Smooth muscle cell (in vitro differentiated cells): ENCODE measurements around the gene HDC. TPM values are rescaled to one million over a fixed set of nuclear protein-coding genes. Genes with fewer than 3 reads are reported as not detected.

ENCODE experiments used
- DNase-seq: peaks from one replicate; lab custom pipeline; 2025; ENCODE audit not compliant: unreplicated experiment; lab: John Stamatoyannopoulos, UW
- H2AFZ ChIP-seq: fragments of 200-600 bp; sonication (generic); 2 replicates; pipeline ENCODE4 v1.6.0; 2016; ENCODE audit warnings: antibody characterized with exemption, low read depth, mild to moderate bottlenecking
- H3F3A ChIP-seq: fragments of 200-600 bp; sonication (generic); 2 replicates; pipeline ENCODE4 v1.6.0; 2017; ENCODE audit warnings: antibody characterized with exemption, low read depth
- H3K27ac ChIP-seq: fragments of 200-600 bp; sonication (generic); 2 replicates; pipeline ENCODE4 v1.5.1; 2016; ENCODE audit warnings: low read depth, mild to moderate bottlenecking
- H3K27me3 ChIP-seq: fragments of 200-600 bp; sonication (generic); 2 replicates; pipeline ENCODE4 v1.6.1; 2016; ENCODE audit warnings: low read depth, mild to moderate bottlenecking
- H3K36me3 ChIP-seq: fragments of 200-600 bp; sonication (generic); 2 replicates; pipeline ENCODE4 v1.5.1; 2016; ENCODE audit warnings: low read depth
- H3K4me1 ChIP-seq: fragments of 200-600 bp; sonication (generic); 2 replicates; pipeline ENCODE4 v1.5.1; 2016; ENCODE audit warnings: low read depth
- H3K4me2 ChIP-seq: fragments of 200-600 bp; sonication (generic); 2 replicates; pipeline ENCODE4 v1.6.0; 2016; ENCODE audit warnings: mild to moderate bottlenecking
- H3K4me3 ChIP-seq: fragments of 200-600 bp; sonication (generic); 2 replicates; pipeline ENCODE4 v1.5.1; 2016; ENCODE audit warnings: mild to moderate bottlenecking
- H3K79me2 ChIP-seq: fragments of 200-600 bp; sonication (generic); 2 replicates; pipeline ENCODE4 v1.6.0; 2016; ENCODE audit warnings: low read depth, mild to moderate bottlenecking
- H3K9ac ChIP-seq: fragments of 200-600 bp; sonication (generic); 2 replicates; pipeline ENCODE4 v1.6.0; 2016; ENCODE audit warnings: low read depth
- H3K9me3 ChIP-seq: fragments of 200-600 bp; sonication (generic); replicated peaks from 2 replicates; pipeline ENCODE4 v1.5.1; 2016; ENCODE audit warnings: low read depth
- H4K20me1 ChIP-seq: fragments of 200-600 bp; sonication (generic); 2 replicates; pipeline ENCODE4 v1.6.0; 2016; ENCODE audit warnings: low read depth
- WGBS: methylation state at CpG from one replicate; pipeline ENCODE4 v1.1.7; 2016; ENCODE audit warnings: low lambda C conversion rate; 5-methylcytosine and 5-hydroxymethylcytosine counted together
- polyA plus RNA-seq: library from polyadenylated mRNA; unstranded; fragments of >200 nt; fragmentation: Nextera tagmentation; extraction: Ambion mirVana; gene quantifications from 2 replicates; pipeline ENCODE4 v1.2.1, GENCODE V29; 2016
- total RNA-seq: library from RNA; depleted of rRNA; stranded (reverse); fragments of >200 nt; gene quantifications from 2 replicates; pipeline ENCODE4 v1.2.3, GENCODE V29; 2014
- TF ChIP-seq, protein P1 (sequence below): fragments of 200-600 bp; sonication (generic); IDR thresholded peaks from 2 replicates; pipeline ENCODE4 v1.5.1; 2017; ENCODE audit warnings: borderline replicate concordance, mild to moderate bottlenecking, antibody characterized with exemption; ENCODE audit not compliant: insufficient read depth, poor library complexity, severe bottlenecking

The HDC gene
- total and polyA plus RNA-seq, 2 experiments from 2014 or later, result not detected

DNA sequence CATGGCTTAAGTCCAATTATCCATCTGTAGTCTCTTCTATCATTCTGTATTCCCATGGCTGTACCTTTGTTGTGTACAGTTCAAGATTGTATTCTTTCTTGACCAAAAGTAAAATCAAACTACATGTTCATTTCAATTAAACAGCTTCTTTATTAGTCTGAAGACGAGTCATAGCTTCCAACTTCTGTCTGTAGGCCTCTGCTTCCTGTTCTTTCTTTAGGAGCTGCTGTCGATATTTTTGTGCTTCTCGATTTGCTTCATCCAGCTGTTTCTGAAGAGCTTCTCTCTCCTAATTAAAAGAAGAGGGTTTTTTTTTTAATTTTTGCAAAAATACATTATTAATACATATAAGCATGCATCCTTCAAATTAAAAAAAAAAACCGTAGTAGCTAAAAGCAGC, 13.0 kb upstream of the HDC start:
- H3K79me2 ChIP-seq, result no peaks in the 10 kb centered on the region
- H3K4me2 ChIP-seq, result no peak overlapping the region
- H3K9me3 ChIP-seq, result no peaks in the 10 kb centered on the region
- H3K36me3 ChIP-seq, result no peaks in the 10 kb centered on the region
- H2AFZ ChIP-seq, result no peak overlapping the region
- no peak for DNase-seq
- H3K4me1 ChIP-seq, result no peaks in the 10 kb centered on the region
- H3K27me3 ChIP-seq, result no peaks in the 10 kb centered on the region
- no peak overlapping the region for H3K9ac ChIP-seq
- H4K20me1 ChIP-seq, result no peaks in the 10 kb centered on the region
- WGBS, result 90% methylated on average over 4 of the region's 4 CpGs
- no peak overlapping the region for H3K27ac ChIP-seq
- TF ChIP-seq, protein P1, sequence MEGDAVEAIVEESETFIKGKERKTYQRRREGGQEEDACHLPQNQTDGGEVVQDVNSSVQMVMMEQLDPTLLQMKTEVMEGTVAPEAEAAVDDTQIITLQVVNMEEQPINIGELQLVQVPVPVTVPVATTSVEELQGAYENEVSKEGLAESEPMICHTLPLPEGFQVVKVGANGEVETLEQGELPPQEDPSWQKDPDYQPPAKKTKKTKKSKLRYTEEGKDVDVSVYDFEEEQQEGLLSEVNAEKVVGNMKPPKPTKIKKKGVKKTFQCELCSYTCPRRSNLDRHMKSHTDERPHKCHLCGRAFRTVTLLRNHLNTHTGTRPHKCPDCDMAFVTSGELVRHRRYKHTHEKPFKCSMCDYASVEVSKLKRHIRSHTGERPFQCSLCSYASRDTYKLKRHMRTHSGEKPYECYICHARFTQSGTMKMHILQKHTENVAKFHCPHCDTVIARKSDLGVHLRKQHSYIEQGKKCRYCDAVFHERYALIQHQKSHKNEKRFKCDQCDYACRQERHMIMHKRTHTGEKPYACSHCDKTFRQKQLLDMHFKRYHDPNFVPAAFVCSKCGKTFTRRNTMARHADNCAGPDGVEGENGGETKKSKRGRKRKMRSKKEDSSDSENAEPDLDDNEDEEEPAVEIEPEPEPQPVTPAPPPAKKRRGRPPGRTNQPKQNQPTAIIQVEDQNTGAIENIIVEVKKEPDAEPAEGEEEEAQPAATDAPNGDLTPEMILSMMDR, result no peak
- no peaks in the 10 kb centered on the region for H3F3A ChIP-seq
- H3K4me3 ChIP-seq, result no peak overlapping the region

DNA sequence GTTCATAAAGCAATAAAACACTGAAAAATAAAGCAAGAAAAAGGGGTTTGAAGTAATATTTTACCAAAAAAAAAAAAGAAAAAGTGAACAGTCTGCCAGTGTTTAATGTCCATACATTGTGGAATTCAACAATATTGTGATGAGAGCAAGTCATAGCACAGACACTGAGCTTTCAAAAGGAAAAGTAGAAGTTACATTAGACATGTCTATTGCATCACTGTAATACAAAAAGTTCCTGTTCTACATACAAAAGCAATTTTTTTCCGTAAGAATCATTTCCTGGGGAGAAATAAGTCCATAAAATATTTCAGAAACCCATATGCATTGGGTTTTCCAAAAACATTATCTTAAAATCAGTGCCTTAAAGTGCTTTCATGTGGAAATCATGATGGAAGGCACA, 11.8 kb upstream of the HDC start:
- DNase-seq, result no peak
- Histone ChIP-seq H3K4me2 (no peak overlapping the region), H3F3A (no peaks in the 10 kb centered on the region), H2AFZ (no peak overlapping the region), H4K20me1 (no peaks in the 10 kb centered on the region), H3K4me3 (no peak overlapping the region), H3K9me3 (no peaks in the 10 kb centered on the region), H3K27ac (no peak overlapping the region), H3K27me3 (no peaks in the 10 kb centered on the region), H3K4me1 (no peaks in the 10 kb centered on the region), H3K79me2 (no peaks in the 10 kb centered on the region), H3K9ac (no peak overlapping the region), H3K36me3 (no peaks in the 10 kb centered on the region)
- TF ChIP-seq, protein P1, result no peak
- WGBS, result 96% methylated on average over 1 of the region's 1 CpG

DNA sequence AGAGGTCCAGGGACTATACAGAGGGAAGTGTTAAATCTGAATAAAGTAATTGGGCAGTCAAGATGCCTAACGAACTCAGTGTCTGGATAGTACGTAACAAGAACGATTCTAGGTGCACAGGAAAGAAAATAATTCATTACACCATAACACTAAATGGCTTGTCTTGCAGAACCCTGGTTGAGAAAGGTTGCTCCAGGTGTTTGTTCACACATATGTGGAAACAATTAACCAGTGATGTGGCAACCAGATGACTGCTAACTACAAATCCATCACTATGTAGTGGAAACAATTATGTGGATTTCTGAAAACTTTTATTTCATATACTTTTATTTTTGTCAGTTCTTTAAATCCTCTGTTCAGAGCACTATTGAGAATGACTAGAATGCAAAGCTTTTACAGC, 10.4 kb upstream of the HDC start:
- Histone ChIP-seq H3K79me2 (no peaks in the 10 kb centered on the region), H2AFZ (no peak overlapping the region), H3F3A (no peaks in the 10 kb centered on the region), H4K20me1 (no peaks in the 10 kb centered on the region), H3K36me3 (no peaks in the 10 kb centered on the region), H3K27me3 (no peaks in the 10 kb centered on the region), H3K4me3 (no peak overlapping the region), H3K4me1 (no peaks in the 10 kb centered on the region), H3K27ac (no peak overlapping the region), H3K9ac (no peak overlapping the region), H3K9me3 (no peaks in the 10 kb centered on the region), H3K4me2 (no peak overlapping the region)
- WGBS, result 89% methylated on average over 3 of the region's 3 CpGs
- no peak for DNase-seq
- TF ChIP-seq, protein P1, result no peak

DNA sequence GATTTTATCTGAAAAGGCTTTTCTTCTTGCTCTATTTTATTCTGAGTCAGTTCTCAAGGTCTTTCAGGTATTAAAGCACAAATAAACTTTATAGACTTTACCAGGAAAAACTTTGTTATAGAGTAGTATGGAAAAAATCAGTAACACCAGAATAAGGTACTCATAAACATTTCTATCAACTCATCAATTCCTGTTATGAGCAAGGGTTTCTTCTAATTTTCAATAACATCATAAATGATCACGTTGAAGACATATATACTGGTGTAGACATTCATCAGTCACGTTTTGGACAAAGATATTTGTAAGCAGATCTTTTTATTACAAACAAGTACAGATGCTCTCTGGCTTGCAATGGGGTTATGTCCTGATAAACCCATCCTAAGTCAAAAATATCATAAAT, 9.6 kb upstream of the HDC start:
- Histone ChIP-seq H3K27me3 (peaks cover 5% of the 10 kb centered on the region), H3K4me2 (no peak overlapping the region), H3F3A (no peaks in the 10 kb centered on the region), H4K20me1 (no peaks in the 10 kb centered on the region), H2AFZ (no peak overlapping the region), H3K9me3 (no peaks in the 10 kb centered on the region), H3K4me1 (no peaks in the 10 kb centered on the region), H3K9ac (no peak overlapping the region), H3K4me3 (no peak overlapping the region), H3K79me2 (no peaks in the 10 kb centered on the region), H3K36me3 (no peaks in the 10 kb centered on the region), H3K27ac (no peak overlapping the region)
- TF ChIP-seq, protein P1, result no peak
- WGBS, result 56% methylated on average over 2 of the region's 2 CpGs
- no peak for DNase-seq
